ENCODE results near the gene RAPGEF5. TPM values are rescaled to one million over a fixed set of nuclear protein-coding genes. Genes with fewer than 3 reads are reported as not detected.

The RAPGEF5 gene
- total RNA-seq, 1 donor from 2014 or later: 2.3 TPM

DNA sequence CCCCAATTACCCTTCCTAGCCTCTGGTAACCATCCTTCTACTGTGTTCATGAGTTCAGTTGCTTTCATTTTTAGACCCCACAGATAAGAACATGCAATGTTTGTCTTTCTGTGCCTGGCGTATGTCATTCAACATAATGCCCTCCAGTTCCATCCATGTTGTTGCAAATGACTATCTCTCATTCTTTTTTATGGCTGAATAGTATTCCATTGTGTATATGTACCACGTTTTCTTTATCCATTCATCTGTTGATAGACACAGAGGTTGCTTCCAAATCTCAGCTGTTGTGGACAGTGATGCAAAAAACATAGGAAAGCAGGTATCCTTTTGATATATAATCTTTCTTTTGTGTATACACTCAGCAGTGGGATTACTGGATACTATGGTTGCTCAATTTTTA is 51.2 kb downstream of the RAPGEF5 start:
- DNase-seq (ENCODE audit: low read depth): no peak

DNA sequence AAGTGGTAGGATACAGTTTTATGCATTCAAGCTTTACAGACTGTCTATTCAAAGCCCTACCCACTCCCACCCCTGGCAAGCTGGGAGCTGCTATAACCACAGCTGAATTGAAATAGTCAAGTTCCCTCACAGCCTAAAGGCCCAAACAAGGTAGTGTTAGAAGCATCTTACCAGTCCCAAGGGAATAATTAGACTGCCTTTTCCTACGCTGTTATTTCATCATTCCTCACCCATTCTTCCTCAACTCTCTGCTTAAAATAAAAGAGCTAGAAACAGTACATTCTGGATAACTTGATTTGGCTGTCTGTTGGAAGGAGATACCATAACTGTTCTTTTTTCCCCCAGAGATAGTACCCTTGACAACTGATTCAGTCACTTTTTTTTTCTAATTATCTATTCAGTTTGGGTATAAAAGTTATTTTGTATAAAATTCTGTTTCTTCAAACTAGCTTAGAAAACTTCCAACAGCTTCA is 54.0 kb downstream of the RAPGEF5 start:
- no peak for DNase-seq (ENCODE audit: low read depth)

DNA sequence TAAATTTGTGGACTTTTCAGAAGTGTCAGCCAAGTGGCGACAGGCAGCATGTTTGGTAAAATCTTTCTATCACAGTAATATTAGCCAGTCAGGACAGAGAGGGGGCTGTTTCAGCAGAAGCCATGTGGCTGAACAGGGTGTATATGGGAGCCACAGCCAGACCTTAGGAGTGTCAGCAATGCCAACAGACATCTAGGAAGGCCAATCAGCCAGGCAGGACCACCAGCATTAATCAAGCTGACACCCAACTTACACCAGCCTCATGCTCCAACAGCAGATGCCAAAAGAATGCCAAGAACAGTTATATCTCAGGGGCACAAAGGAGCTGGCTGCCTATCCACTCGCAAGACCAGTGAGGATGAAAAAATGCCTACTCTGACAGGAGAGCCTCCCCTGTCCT is 54.8 kb downstream of the RAPGEF5 start:
- DNase-seq (ENCODE audit: low read depth): no peak

DNA sequence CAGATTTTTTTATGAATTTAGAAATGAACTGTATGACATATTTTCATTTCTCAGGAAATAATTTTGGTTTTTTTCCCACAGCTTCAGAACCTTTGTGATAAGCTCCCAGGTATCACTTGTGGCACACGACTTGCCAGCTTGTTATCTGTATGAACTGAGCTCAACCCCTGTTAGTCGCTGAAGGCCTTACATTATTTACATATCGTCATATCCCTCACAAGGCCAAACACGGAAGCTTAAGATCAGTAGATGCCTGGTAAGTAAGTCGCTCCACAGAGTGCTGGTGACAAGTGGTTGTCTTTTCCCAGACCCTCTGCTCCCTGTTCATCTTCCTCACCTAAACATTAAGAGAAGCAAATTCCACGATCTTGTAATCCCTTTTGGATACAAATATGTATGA is 55.2 kb downstream of the RAPGEF5 start:
- DNase-seq (ENCODE audit: low read depth): no peak

DNA sequence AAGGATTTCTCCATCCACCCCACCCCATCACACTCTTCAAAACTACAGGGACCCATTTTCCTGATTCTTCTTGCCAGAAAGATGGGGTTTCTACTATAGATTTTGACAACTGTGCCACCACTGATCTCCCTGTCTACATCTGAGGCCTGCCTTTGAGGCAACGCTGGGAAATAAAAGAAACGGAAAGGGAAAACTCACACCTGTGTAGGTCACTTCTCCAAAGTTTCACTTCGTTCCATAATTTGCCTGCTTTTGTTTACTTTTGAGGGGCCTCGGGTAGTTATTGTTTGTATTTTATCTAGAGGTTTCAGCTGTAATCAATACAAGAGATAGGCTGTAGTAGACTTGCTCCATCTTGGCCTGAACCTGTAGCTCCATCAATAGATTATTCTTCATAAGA is 56.1 kb downstream of the RAPGEF5 start:
- DNase-seq (ENCODE audit: low read depth): no peak

DNA sequence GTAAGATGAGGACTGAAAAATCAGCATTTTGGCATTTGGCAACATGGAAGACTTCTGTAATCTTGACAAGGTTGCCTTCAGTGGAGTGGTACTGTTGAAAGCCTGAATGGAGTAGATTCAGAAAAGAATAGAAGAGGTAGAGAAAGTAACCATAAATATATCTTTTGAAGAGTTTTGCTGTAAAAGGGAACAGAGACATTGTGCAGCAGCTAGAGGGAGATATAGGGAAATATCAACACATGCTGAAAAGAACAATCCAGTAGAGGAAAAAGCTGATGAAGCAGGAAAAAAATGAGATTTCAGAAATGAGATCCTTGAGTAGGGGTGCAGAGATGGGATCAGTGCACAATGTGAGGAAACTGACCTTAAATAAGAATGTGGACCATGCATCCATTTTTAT is 60.0 kb downstream of the RAPGEF5 start:
- peak; percentile 14 for DNase-seq (ENCODE audit: low read depth)

DNA sequence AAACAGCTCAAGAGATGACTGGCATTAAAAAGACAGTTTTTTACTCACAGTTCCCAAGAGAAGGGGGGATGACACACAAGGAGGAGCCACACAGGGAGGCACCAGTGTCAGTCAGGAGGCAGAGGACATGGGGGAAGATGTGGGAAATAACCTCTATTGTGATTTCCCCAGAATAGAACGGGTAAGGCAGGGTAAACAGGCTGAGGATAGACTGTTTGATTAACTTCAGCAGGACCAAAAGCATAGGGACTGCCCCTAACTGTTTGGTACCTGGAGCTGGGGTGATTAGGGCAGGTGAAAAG is 60.7 kb downstream of the RAPGEF5 start:
- no peak for DNase-seq (ENCODE audit: low read depth)

DNA sequence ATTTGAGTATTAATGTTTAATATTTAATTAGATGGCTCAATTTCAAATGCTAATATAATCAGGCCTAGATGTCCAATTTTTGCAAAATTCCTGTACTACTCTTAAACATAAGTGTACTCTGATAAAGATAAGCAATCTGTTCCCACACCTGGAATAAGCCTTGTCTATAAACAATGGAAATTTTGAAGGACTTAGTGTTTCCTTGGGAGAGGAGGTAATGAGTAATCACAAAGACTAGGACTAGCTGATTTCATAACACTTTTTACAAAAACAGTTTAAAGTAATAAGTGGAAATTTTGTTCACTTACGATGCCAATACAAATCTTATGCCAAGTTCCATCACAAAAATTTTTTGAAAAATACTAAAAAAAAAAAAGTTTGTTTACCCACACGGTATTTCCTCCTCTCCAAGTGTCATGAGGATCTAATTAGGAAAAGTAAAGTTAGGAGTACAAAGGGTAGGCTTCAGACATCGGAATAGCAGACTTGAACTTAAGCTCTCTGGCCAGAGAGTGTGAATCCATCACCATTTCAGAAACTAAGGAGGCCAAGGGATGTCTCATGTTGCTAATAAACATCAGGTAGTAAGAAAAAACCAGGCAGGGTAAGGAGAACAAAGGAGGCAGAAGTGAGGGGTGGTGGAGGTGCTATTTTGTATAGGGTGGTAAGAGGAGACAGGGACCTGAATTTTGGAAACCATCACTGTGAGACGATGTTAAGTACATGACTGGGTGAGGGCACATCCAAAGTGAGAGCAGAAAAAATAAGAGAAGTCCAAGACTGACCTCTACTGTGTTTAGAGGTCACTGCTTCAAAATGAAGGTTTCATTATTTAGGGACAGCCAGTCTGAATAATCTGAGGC is 61.3 kb downstream of the RAPGEF5 start:
- DNase-seq (ENCODE audit: low read depth): peak; percentile 27

DNA sequence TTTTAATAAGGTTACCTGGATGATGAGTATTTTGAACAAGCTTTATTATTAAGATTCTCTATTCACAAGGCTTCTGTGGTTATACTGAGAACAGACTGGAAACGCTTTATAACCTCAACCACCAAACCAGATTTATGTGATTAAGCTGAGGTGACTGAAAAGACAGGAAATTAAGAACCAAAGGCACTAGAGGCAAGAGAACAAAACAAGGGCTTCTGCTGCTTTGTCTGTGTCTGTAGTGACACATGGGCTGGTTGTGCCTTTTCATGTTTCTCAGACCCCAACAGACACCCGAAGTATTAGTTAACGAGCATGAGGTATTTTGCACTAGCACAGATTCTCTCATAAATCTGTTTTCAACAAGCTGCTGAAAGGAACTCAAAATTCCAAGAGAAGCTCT is 64.4 kb downstream of the RAPGEF5 start:
- no peak for DNase-seq (ENCODE audit: low read depth)

DNA sequence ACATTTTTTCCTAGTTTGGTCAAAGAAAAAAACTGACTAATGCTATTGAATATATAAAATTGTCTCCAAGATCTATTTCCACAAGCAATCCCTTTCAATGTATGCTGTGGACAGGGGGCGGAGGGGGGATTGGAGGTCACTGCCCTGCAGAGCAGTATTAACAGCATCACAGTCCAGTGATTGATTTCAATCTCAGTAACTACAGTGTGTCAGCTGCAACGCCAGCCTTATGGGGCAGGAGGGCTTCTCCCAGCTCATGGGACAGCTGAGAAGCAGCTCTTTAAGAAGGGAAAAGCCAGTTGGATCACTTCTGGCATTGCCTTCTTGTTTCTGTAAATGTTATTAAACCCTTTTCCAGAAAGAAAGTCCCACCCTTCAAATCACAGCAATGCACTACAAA is 65.0 kb downstream of the RAPGEF5 start:
- DNase-seq (ENCODE audit: low read depth): no peak

DNA sequence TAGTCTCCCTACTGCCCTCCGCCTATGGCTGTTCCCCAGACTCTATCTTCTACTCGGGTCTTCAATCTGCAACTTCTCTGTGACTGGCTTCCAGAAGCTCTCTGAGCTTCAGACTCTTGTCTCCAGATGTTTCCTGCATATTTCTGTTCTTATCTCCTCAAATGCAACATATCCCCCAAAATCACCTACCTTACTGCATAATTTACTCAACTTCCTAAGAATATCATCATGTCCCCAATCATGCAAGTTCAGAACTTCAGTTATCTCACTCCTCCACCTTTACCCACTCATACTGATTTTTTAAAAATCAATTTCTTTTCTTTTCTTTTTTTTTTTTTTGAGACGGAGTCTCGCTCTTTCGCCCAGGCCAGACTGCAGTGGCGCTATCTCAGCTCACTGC is 68.8 kb downstream of the RAPGEF5 start:
- no peak for DNase-seq (ENCODE audit: low read depth)

DNA sequence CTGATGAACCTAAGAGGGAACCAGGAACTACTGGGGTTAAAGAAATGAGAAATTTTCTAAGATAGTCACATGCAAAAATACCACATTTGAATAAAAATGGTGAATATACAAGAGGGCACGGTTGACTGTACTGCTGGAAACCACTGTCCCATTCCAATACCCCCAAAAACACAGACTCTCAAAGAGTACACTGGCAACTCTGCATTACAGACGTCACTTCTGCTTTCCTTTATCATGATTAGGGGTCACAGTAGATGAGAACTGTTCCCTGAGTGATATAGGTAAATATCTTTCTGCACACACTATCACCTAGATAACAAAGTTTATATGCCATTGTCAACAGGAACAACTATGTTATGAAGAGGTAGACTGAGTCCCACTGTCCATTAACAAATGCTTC is 69.5 kb downstream of the RAPGEF5 start:
- no peak for DNase-seq (ENCODE audit: low read depth)

DNA sequence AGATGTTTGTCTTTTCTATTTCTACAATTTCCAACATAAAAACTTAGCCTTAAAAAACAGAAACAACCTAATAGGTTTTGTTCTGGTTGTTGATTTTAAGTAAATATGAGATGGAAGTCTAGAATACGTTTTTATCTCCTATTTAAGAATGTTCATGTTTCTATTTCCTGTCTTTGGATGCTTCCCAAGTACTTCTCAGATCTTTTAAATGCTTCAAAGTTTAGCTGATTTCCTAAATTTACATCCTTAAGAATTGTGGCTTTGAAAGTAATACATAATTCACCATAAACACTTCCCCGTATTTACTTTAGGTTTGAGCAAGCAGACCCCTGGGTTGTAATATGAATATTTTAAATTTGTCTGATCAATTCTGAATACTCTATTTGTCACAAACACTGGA is 70.5 kb downstream of the RAPGEF5 start:
- DNase-seq (ENCODE audit: low read depth): no peak

DNA sequence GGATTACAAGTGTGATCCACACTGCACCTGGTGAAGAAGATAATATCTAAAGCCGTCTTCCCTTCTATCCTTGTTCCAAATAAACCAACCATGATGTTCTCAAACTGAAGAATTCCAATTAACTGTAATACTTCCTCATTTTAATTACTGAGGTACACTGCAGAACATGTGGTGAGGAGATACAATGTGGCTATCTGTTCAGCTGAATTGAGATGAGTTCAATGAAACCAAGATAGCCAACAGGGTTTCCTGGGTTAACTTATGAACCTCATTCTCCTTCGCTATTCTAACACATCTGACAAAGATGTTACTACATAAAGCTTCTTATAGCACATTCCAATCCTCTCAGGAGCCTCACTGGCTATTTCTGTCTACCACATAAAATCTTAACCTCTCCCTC is 75.5 kb downstream of the RAPGEF5 start:
- DNase-seq (ENCODE audit: low read depth): no peak

DNA sequence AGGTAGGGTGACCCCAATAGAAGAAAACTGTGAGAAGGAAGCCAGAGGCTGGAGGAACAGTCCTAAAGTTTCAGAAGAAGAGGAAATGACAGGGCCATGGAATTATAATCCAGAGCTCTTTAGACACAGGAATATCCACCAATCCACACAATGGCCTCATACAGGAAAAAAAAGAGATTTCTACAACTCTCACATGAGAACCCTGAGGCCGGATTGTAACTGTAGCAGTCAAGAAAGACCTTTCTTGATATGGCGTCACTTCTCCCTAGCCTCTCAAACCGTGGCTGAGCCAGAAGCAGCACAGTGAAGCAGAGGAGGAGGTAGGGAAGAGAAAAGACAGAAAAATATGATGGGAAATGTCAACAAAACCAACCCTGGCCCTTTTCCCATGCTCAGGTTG is 76.9 kb downstream of the RAPGEF5 start:
- no peak for DNase-seq (ENCODE audit: low read depth)

DNA sequence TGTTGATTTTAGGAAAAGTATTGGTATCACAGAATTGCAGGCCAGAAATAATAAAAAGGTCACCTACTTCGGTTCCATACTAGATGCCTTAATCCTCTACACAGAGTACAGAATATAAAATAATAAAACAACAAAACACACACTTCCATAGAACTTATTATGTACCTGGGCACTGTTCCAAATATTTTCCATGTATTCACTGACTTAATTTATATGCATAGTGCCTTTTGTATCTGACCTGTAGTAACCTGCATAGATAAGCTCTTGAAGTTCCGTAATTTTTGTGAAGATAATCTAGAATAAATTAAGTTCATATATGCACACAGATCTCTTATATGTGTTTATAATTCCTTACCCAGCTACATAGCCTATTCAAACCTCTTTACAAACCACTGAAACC is 78.3 kb downstream of the RAPGEF5 start:
- no peak for DNase-seq (ENCODE audit: low read depth)

DNA sequence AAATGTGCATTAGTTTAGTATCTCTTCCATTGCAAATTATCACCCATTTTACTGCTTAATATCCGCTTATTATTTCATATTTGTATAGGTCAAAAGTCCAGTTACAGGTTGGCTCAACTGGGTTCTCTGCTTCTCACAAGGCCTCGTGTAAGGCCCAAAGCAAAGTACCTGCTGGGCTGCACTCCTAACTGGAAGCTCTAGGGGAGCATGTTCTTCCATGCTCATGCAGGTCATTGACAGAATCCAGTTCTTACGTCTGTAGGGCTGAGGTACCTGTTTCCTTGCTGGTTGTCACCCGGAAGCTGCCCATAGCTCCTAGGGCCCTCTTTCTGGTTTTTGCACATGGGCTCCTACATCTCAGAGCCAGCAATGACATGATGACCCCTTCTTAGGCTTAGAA is 79.6 kb downstream of the RAPGEF5 start:
- no peak for DNase-seq (ENCODE audit: low read depth)

DNA sequence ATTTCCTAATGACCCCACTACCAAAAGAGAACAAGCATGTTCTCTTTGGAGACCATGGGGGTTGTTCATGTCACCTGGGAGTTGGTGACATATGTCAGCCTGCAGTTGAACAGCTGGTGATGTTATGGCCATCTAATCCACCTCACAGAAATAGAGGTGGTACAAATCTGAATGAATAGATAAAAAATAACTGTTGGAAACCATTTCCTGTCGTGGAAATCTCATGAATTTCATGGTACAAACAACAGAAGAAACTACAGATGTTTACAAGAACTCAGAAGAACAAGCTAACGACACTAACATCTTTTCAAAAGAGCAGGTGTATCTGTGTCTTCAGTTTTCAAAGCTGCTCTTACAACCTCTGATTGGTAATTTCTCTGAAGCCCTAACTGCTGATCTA is 81.3 kb downstream of the RAPGEF5 start:
- DNase-seq (ENCODE audit: low read depth): no peak

DNA sequence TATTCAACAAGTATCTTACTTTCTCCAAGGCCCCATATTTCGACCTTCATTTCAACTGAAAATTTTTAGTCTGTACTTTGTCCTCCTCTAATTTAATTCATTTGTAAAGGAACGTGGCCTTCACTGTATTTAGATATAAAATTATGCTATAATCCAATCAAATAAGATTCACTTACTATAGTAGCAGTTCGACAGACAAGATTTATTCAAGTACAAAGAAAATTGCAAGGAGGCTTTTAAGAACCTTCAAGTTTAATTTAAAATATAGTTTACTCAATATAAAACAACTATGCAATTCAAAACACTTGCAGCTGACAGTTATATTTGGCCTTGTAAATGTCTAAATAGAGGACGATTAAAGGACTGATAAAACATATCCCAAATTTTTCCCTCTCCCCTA is 85.6 kb downstream of the RAPGEF5 start:
- no peak for DNase-seq (ENCODE audit: low read depth)

DNA sequence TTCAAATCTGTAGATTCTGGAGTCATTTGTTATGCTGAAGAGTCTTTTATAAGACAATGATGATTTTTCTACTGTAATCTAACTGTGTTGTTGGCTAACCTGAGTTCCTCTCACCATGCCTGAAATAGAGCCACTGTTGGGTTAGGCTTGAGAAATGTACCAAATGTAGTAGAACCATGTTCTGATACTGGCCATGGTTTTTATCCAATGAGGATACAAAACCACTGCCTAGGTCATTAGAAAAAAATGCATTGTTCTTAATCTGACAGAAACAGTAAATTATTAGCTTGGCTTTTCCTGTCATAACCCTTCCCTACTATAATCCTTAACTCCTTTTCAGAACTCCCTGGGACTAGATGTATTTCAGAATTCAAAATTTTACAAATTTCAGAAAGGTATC is 86.6 kb downstream of the RAPGEF5 start:
- DNase-seq (ENCODE audit: low read depth): peak; percentile 66

DNA sequence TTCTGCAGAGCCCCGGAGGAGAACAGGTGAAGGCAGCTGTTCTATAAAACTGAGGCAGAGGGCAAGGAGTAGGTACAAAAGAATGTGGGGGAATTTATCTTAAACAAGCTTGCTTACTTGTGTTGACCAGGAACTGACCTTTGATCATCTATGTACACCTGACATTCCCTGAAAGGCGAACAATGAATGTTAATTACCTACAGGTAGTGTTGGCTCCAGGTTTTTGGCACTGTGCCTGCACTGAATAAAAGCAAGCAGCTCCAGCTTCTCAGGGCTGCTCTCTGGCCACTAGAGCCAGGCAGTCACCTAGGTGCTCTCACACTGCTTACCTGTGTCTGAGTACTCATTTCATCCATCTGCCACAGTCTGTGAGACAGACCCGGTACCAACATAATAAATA is 87.0 kb downstream of the RAPGEF5 start:
- DNase-seq (ENCODE audit: low read depth): peak; percentile 28

DNA sequence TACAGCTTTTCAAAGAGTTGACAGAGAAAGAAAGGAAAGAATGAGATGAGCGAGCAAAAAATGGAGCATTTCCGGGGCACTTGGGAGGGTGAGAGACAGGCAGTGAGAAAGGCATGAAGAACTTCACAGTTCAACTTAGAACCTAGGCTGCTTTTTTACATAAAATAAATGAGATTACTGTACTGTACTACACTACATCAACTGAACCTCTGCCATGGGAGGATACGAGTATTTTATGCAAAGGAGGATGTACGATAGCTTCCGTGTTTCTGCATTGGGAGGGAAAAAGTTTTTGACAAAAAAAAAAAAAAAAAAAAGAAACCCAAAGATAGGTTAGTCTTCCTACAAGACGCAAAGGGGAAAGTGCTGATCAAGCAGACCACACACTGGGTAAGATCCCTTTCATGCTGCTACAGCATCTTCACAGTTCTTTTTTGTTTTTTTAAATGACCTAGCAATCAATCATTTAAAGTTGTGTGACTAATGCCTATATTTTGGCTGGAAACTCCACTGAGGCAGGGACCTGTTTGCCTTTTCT is 88.0 kb downstream of the RAPGEF5 start:
- DNase-seq (ENCODE audit: low read depth): no peak

DNA sequence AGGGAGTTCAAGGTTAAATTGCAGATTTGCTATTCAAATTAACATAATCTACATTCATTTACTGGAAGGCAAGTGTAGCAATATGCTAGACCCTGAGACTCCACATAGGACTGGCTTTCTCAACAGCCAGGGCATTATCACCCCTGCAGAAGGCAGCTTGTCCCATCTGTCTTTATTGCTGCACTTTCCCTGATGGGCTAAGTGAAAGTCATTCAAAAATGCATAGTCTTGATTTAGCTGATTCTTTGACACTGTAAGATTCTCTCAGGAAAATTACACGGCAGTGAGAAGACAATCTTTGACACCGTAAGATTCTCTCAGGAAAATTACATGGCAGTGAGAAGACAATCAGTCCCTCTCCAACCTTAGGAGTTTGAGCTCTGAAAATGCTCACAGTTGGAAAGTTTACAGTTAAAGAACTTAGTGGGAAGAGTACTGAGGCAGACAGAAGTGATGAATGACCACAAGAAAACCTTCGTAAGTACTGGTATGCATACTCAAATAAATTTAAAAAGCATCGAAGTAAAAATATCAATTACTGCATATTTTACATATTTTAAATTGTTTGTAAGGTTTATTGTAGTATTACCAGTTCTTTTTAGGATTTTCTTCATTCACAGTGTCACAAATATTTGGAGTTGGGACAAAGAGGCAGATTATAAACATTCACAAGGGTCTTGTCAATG is 88.9 kb downstream of the RAPGEF5 start:
- DNase-seq (ENCODE audit: low read depth): no peak
